H9 (cell line): ENCODE measurements around the gene CMTM8. TPM values are rescaled to one million over a fixed set of nuclear protein-coding genes. Genes with fewer than 3 reads are reported as not detected.

Experiments used
- DNase-seq: peaks from one replicate; pipeline ENCODE4 v3.0.0-alpha.2; 2017
- H2AFZ ChIP-seq: one replicate; pipeline ENCODE4 v1.6.1; 2013; ENCODE audit warnings: mild to moderate bottlenecking, low read length, control low read depth, moderate library complexity
- H2AK5ac ChIP-seq: 2 replicates; pipeline ENCODE4 v1.6.1; 2013; ENCODE audit warnings: low read length, control low read depth, mixed read lengths; ENCODE audit not compliant: insufficient read length
- H2BK120ac ChIP-seq: one replicate; pipeline ENCODE4 v1.6.1; 2013; ENCODE audit warnings: low read depth, mild to moderate bottlenecking, low read length, control low read depth, inconsistent platforms; ENCODE audit not compliant: poor library complexity, severe bottlenecking
- H2BK12ac ChIP-seq: 2 replicates; pipeline ENCODE4 v1.6.1; 2013; ENCODE audit warnings: low read length, control low read depth, mixed read lengths, low read depth; ENCODE audit not compliant: insufficient read length
- H2BK15ac ChIP-seq: 2 replicates; pipeline ENCODE4 v1.6.1; 2013; ENCODE audit warnings: low read depth, low read length, control low read depth
- H2BK20ac ChIP-seq: one replicate; pipeline ENCODE4 v1.6.1; 2013; ENCODE audit warnings: low read depth, mild to moderate bottlenecking, low read length, control low read depth, inconsistent platforms; ENCODE audit not compliant: poor library complexity, severe bottlenecking
- H2BK5ac ChIP-seq: 2 replicates; pipeline ENCODE4 v1.6.1; 2013; ENCODE audit warnings: low read length, control low read depth, mixed read lengths; ENCODE audit not compliant: insufficient read length
- H3K14ac ChIP-seq: 2 replicates; pipeline ENCODE4 v1.6.1; 2013; ENCODE audit warnings: low read length, control low read depth; ENCODE audit not compliant: insufficient read depth
- H3K18ac ChIP-seq: 2 replicates; pipeline ENCODE4 v1.6.1; 2013; ENCODE audit warnings: low read depth, mild to moderate bottlenecking, mixed read lengths, low read length, control low read depth; ENCODE audit not compliant: insufficient read length
- H3K23ac ChIP-seq: 2 replicates; pipeline ENCODE4 v1.6.1; 2013; ENCODE audit warnings: low read length, control low read depth, mixed read lengths, low read depth; ENCODE audit not compliant: insufficient read length
- H3K23me2 ChIP-seq: 2 replicates; pipeline ENCODE4 v1.6.1; 2013; ENCODE audit warnings: low read depth, mild to moderate bottlenecking, mixed read lengths, low read length, control low read depth; ENCODE audit not compliant: insufficient read length, poor library complexity, severe bottlenecking
- H3K27ac ChIP-seq: 2 replicates; pipeline ENCODE4 v1.5.1; 2013; ENCODE audit warnings: low read length, control low read depth, mixed read lengths, low read depth; ENCODE audit not compliant: insufficient read length
- H3K27me3 ChIP-seq: 2 replicates; pipeline ENCODE4 v1.6.1; 2013; ENCODE audit warnings: low read length, control low read depth, inconsistent platforms; ENCODE audit not compliant: insufficient read depth
- H3K4ac ChIP-seq: 2 replicates; pipeline ENCODE4 v1.6.1; 2013; ENCODE audit warnings: low read depth, mild to moderate bottlenecking, control low read depth, inconsistent platforms, low read length, moderate library complexity
- H3K4me1 ChIP-seq: 2 replicates; pipeline ENCODE4 v1.6.1; 2013; ENCODE audit warnings: low read length, control low read depth, inconsistent platforms; ENCODE audit not compliant: insufficient read depth
- H3K4me2 ChIP-seq: 2 replicates; pipeline ENCODE4 v1.6.1; 2013; ENCODE audit warnings: low read length, control low read depth, mixed read lengths; ENCODE audit not compliant: insufficient read length, insufficient read depth
- H3K56ac ChIP-seq: 2 replicates; pipeline ENCODE4 v1.6.1; 2013; ENCODE audit warnings: low read depth, mild to moderate bottlenecking, mixed read lengths, low read length, control low read depth; ENCODE audit not compliant: insufficient read length
- H3K79me1 ChIP-seq: 2 replicates; pipeline ENCODE4 v1.6.1; 2013; ENCODE audit warnings: low read depth, mild to moderate bottlenecking, moderate library complexity, low read length, control low read depth, inconsistent platforms; ENCODE audit not compliant: insufficient read depth, poor library complexity, severe bottlenecking
- H3K79me2 ChIP-seq: 2 replicates; pipeline ENCODE4 v1.6.1; 2013; ENCODE audit warnings: low read length, control low read depth, inconsistent platforms; ENCODE audit not compliant: insufficient read depth
- H3K9ac ChIP-seq: 2 replicates; pipeline ENCODE4 v1.6.1; 2013; ENCODE audit warnings: low read length, control low read depth, mixed read lengths; ENCODE audit not compliant: insufficient read length; ENCODE audit errors: extremely low read depth
- H3K9me3 ChIP-seq: one replicate; pipeline ENCODE4 v1.6.1; 2013; ENCODE audit warnings: low read depth, low read length, inconsistent platforms; ENCODE audit not compliant: control insufficient read depth
- H3T11ph ChIP-seq: one replicate; pipeline ENCODE4 v1.6.1; 2013; ENCODE audit warnings: mild to moderate bottlenecking, low read length, control low read depth, inconsistent platforms
- H4K20me1 ChIP-seq: one replicate; pipeline ENCODE4 v1.6.1; 2013; ENCODE audit not compliant: control insufficient read depth, insufficient read length, insufficient read depth
- H4K5ac ChIP-seq: 2 replicates; pipeline ENCODE4 v1.6.1; 2013; ENCODE audit warnings: low read depth, mild to moderate bottlenecking, mixed read lengths, low read length, control low read depth; ENCODE audit not compliant: insufficient read length
- H4K8ac ChIP-seq: replicated peaks from 2 replicates; pipeline ENCODE4 v1.6.1; 2013; ENCODE audit warnings: low read length, control low read depth, mixed read lengths, low read depth; ENCODE audit not compliant: insufficient read length
- H4K91ac ChIP-seq: 2 replicates; pipeline ENCODE4 v1.6.1; 2013; ENCODE audit warnings: low read depth, mild to moderate bottlenecking, moderate library complexity, mixed read lengths, low read length, control low read depth; ENCODE audit not compliant: insufficient read length
- H3K27ac Mint-ChIP-seq, 3 experiments: 2 replicates in 2 of 3; 3 replicates in 1 of 3; pipeline ENCODE4 v1.8.0; 2020 to 2021; ENCODE audit warnings: mixed read lengths in 3 of 3, mild to moderate bottlenecking in 1 of 3, moderate library complexity in 1 of 3
- H3K27me3 Mint-ChIP-seq: 2 replicates; pipeline ENCODE4 v1.8.0; 2021; ENCODE audit warnings: low read depth, mild to moderate bottlenecking, moderate library complexity, mixed read lengths
- H3K36me3 Mint-ChIP-seq, 3 experiments: 2 replicates in 2 of 3; 3 replicates in 1 of 3; pipeline ENCODE4 v1.8.0; 2020 to 2021; ENCODE audit warnings: low read depth in 3 of 3, mixed read lengths in 3 of 3; ENCODE audit not compliant: insufficient read depth in 1 of 3
- H3K4me1 Mint-ChIP-seq, 2 experiments: 2 replicates each; pipeline ENCODE4 v1.8.0; 2020; ENCODE audit warnings: mixed read lengths in 2 of 2
- H3K4me3 Mint-ChIP-seq, 2 experiments: 2 replicates in 1 of 2; 3 replicates in 1 of 2; pipeline ENCODE4 v1.8.0; 2020 to 2021; ENCODE audit warnings: mild to moderate bottlenecking in 2 of 2, mixed read lengths in 2 of 2, moderate library complexity in 1 of 2
- H3K9me3 Mint-ChIP-seq, 2 experiments: 2 replicates in 1 of 2; 3 replicates in 1 of 2; pipeline ENCODE4 v1.8.0; 2020; ENCODE audit warnings: mild to moderate bottlenecking in 2 of 2, mixed read lengths in 2 of 2, moderate library complexity in 1 of 2
- CTCF ChIP-seq: fragments of 200-600 bp; sonication (generic); conservative IDR thresholded peaks from 3 replicates; pipeline ENCODE4 v1.8.0; 2021; ENCODE audit warnings: antibody characterized with exemption, mild to moderate bottlenecking
- WGBS: extraction: QIAGEN DNeasy Blood & Tissue Kit; methylation state at CpG from one replicate; pipeline ENCODE4 v1.1.7; 2013; ENCODE audit warnings: missing lambda C conversion rate, low lambda C conversion rate, mixed read lengths; ENCODE audit not compliant: insufficient read length; ENCODE audit errors: extremely low coverage; 5-methylcytosine and 5-hydroxymethylcytosine counted together
- total RNA-seq: library from RNA; stranded (reverse); gene quantifications from 2 replicates; pipeline ENCODE4 v1.2.1, GENCODE V29; 2021

Gene CMTM8
- total RNA-seq, 1 experiment from 2014 or later: 4.0 TPM

- Histone ChIP-seq H3T11ph (no peak overlapping the region), H3K9me3 (no peaks in the 10 kb centered on the region), H2BK120ac (peak overlapping the region; percentile 65), H2BK20ac (no peak overlapping the region), H2AK5ac (no peak overlapping the region), H3K23ac (no peak overlapping the region), H3K4me1 (peaks cover 9% of the 10 kb centered on the region; the same call in 1 of the 2 replicates), H3K56ac (no peak overlapping the region), H3K79me1 (no peaks in the 10 kb centered on the region), H4K20me1 (no peaks in the 10 kb centered on the region), H3K79me2 (no peaks in the 10 kb centered on the region), H4K91ac (no peak overlapping the region), H4K5ac (no peak overlapping the region), H2BK15ac (no peak overlapping the region), H2BK5ac (no peak overlapping the region), H3K4me2 (no peak overlapping the region), H3K27me3 (no peaks in the 10 kb centered on the region), H3K23me2 (no peaks in the 10 kb centered on the region), H3K14ac (no peak overlapping the region), H3K18ac (no peak overlapping the region), H3K27ac (no peak overlapping the region), H3K9ac (peak overlapping the region; percentile 3), H4K8ac (no peak overlapping the region), H2AFZ (no peak overlapping the region), H2BK12ac (no peak overlapping the region), H3K4ac (no peak overlapping the region)
- no peak for TF ChIP-seq CTCF
- no peaks in the 10 kb centered on the region for H3K9me3 Mint-ChIP-seq
- no CpG with 5 or more reads among the region's 6 CpGs for WGBS
- peak overlapping the region in 2 of 3 experiments; percentile 67 to 71; a peak in 5 of 7 replicates for H3K27ac Mint-ChIP-seq
- H3K36me3 Mint-ChIP-seq: peaks cover 0 to 3% (median 0%) of the 10 kb centered on the region in 3 experiments; a peak in 1 of 7 replicates
- no peak overlapping the region for H3K4me3 Mint-ChIP-seq
- no peaks in the 10 kb centered on the region; the same call in 1 of the 2 replicates for H3K27me3 Mint-ChIP-seq
- H3K4me1 Mint-ChIP-seq: peaks cover 41 to 50% of the 10 kb centered on the region in 2 experiments
- DNase-seq: no peak
Measured at GRCh38 chr3:32303399-32303747, 64.9 kb downstream of the CMTM8 start.
